Stimulated activated naive CD8-positive, alpha-beta T cell treated with anti-CD3 and anti-CD28 coated beads, Interleukin-15, amount 100 ng/mL, for 72 hours (primary cell): ENCODE measurements around the gene MS4A5.

Experiments used
- ATAC-seq: fragments of 150-1000 bp; cut with Tn5 transposase; 2 replicates; pipeline ENCODE4 v1.10.0; 2021; ENCODE audit warnings: mild to moderate bottlenecking, moderate library complexity
- DNase-seq, 2 donors: peaks; one replicate each; pipeline ENCODE4 v3.0.0; 2021 to 2022
- H3K27ac Mint-ChIP-seq, 2 donors: one replicate each; pipeline ENCODE4 v1.8.0; 2022; ENCODE audit warnings: mild to moderate bottlenecking in 2 of 2, mixed read lengths in 2 of 2, moderate library complexity in 2 of 2
- H3K27me3 Mint-ChIP-seq: one replicate; pipeline ENCODE4 v1.8.0; 2022; ENCODE audit warnings: mixed read lengths
- H3K4me1 Mint-ChIP-seq: one replicate; pipeline ENCODE4 v1.8.0; 2022; ENCODE audit warnings: mild to moderate bottlenecking, mixed read lengths
- H3K4me3 Mint-ChIP-seq, 2 donors: one replicate each; pipeline ENCODE4 v1.8.0; 2022; ENCODE audit warnings: mild to moderate bottlenecking in 2 of 2, mixed read lengths in 2 of 2, moderate library complexity in 1 of 2
- H3K9me3 Mint-ChIP-seq, 2 donors: one replicate each; pipeline ENCODE4 v1.8.0; 2022; ENCODE audit warnings: mixed read lengths in 2 of 2

The MS4A5 gene

GRCh38 chr11:60454212-60454611, 24.8 kb downstream of the MS4A5 start:
- Mint-ChIP-seq H3K9me3 (no peaks in the 10 kb centered on the region), H3K4me1 (peaks cover 15% of the 10 kb centered on the region), H3K4me3 (no peak overlapping the region), H3K27ac (no peak overlapping the region), H3K27me3 (peaks cover 13% of the 10 kb centered on the region)
- ATAC-seq (no peak), DNase-seq (no peak)

GRCh38 chr11:60455531-60456042, 26.2 kb downstream of the MS4A5 start, which contains the start of gene MS4A1:
TSS of gene MS4A1 (plus strand) at chr11:60455847. CDS start at chr11:60462375, 6,528 bp downstream.
- H3K4me3 Mint-ChIP-seq, result no peak within 1 kb of the TSS
- peaks cover 13% of the 10 kb centered on the region for H3K27me3 Mint-ChIP-seq
- no peaks in the 10 kb centered on the region for H3K9me3 Mint-ChIP-seq
- no peak for DNase-seq
- peaks cover 15% of the 10 kb centered on the region for H3K4me1 Mint-ChIP-seq
- no peak for ATAC-seq
- H3K27ac Mint-ChIP-seq, result no peak within 1 kb of the TSS

DNA sequence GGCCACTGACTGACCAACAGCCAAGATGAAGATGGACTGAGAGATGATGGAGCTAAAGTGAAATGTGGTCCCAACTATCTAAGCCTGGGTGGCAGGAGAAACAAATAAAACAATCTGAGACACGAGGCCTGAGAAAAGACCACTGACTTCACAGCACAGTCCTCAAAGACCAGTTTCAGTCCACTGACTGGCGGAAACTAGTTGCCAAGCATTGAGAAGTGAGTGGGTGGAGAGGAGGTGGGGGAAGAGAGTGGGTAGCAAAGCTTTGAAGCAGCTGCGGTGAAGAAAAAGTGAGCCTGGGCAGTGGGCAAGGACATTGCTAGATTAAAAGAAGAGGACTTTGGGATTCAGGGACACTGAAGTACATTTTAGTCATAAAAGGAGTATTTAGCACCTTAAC, 28.2 kb downstream of the MS4A5 start:
- Mint-ChIP-seq H3K9me3 (no peaks in the 10 kb centered on the region), H3K4me3 (no peak overlapping the region), H3K27me3 (peaks cover 14% of the 10 kb centered on the region), H3K4me1 (peaks cover 15% of the 10 kb centered on the region), H3K27ac (no peak overlapping the region)
- no peak for ATAC-seq
- no peak for DNase-seq

DNA sequence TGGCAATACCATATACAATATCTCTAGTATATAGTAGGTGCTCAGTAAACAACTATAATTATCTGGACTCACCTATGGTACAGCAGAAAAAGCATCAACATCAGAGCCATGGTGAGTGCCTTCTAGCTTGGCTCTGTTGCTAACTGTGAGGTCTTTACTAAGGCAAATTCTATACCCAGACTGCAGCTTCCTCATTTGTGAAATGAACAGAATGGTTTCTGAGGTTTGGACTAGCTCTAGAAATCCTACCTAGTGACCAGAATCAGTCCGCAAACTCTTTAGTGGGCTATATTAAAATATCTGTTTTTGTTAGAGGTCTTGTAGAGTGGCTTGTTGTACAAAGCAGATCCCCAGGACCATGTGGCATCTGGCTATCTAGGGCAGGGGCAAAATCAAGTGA, 30.0 kb downstream of the MS4A5 start:
- ATAC-seq (no peak), DNase-seq (no peak)
- Mint-ChIP-seq H3K4me3 (no peak overlapping the region), H3K9me3 (no peaks in the 10 kb centered on the region), H3K27me3 (peaks cover 20% of the 10 kb centered on the region), H3K4me1 (peaks cover 15% of the 10 kb centered on the region), H3K27ac (no peak overlapping the region)

- no peak overlapping the region for H3K4me3 Mint-ChIP-seq
- no peaks in the 10 kb centered on the region for H3K4me1 Mint-ChIP-seq
- H3K9me3 Mint-ChIP-seq, result no peaks in the 10 kb centered on the region
- no peak overlapping the region for H3K27ac Mint-ChIP-seq
- H3K27me3 Mint-ChIP-seq, result peaks cover 40% of the 10 kb centered on the region
- no peak for ATAC-seq
- DNase-seq, result no peak
Observed at GRCh38 chr11:60468829-60469228, 39.5 kb downstream of the MS4A5 start.

DNA sequence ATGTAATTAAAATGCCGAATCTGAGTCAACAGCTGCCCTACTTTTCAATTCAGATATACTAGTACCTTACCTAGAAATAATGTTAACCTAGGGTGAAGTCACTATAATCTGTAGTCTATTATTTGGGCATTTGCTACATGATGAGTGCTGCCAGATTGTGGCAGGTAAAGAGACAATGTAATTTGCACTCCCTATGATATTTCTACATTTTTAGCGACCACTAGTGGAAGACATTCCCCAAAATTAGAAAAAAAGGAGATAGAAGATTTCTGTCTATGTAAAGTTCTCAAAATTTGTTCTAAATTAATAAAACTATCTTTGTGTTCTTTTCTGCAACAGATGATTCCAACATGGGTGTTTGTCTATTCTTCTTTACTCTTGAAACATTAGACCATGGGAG, 40.4 kb downstream of the MS4A5 start:
- ATAC-seq (no peak), DNase-seq (no peak)
- no peak overlapping the region for H3K4me3 Mint-ChIP-seq
- no peaks in the 10 kb centered on the region for H3K9me3 Mint-ChIP-seq
- H3K27me3 Mint-ChIP-seq, result peaks cover 40% of the 10 kb centered on the region
- H3K4me1 Mint-ChIP-seq, result no peaks in the 10 kb centered on the region
- no peak overlapping the region for H3K27ac Mint-ChIP-seq

GRCh38 chr11:60477035-60477445, 47.7 kb downstream of the MS4A5 start:
- no peak overlapping the region for H3K27ac Mint-ChIP-seq
- H3K9me3 Mint-ChIP-seq, result no peaks in the 10 kb centered on the region
- no peaks in the 10 kb centered on the region for H3K4me1 Mint-ChIP-seq
- ATAC-seq (peak; percentile 42), DNase-seq (no peak)
- H3K4me3 Mint-ChIP-seq, result no peak overlapping the region
- H3K27me3 Mint-ChIP-seq, result peaks cover 24% of the 10 kb centered on the region

DNA sequence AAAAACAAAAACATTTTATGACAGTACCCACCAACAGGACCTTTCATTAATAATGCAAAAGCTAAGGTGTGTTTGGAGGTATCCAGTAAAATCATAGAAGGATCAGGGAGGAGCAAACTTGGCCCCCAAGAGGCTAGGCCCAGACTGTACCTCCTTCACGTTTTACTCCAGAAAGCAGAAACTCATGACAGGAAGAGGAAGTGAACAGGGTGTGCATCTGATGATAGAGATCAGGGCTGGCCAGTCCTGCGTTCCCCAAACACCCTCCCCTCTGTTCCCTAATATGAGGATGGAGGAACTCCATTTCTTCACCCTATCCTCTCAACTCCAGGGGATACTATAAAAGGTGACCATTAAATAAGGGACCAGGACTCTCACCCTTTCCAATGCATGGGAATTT, 53.0 kb downstream of the MS4A5 start:
- no peaks in the 10 kb centered on the region for H3K4me1 Mint-ChIP-seq
- no peak overlapping the region for H3K27ac Mint-ChIP-seq
- H3K9me3 Mint-ChIP-seq, result no peaks in the 10 kb centered on the region
- ATAC-seq (no peak), DNase-seq (no peak)
- H3K27me3 Mint-ChIP-seq, result peaks cover 11% of the 10 kb centered on the region
- no peak overlapping the region for H3K4me3 Mint-ChIP-seq

DNA sequence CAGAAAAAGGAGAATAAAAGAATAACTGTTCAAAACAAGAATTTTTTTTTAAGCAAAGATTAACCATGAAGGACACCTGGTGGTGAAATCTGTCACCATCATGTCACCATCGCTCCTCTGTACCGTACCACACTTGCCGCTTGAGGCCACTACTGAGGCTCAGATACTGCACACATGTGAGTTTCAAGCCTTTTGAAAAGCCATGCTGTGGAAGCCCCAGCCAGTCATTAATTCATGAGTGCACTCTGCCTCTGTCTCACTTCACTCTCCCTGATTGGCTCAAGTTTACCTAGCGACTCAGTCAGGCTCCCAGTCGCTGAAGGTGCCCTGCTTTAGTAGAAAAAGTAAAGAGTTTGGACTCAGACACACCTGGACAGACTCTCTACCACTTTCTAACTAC, 56.6 kb downstream of the MS4A5 start:
- Mint-ChIP-seq H3K9me3 (no peaks in the 10 kb centered on the region), H3K4me1 (no peaks in the 10 kb centered on the region), H3K27ac (no peak overlapping the region), H3K27me3 (no peaks in the 10 kb centered on the region), H3K4me3 (no peak overlapping the region)
- peak; percentile 76 for ATAC-seq
- DNase-seq, result no peak

- no peak for ATAC-seq
- no peak for DNase-seq
- Mint-ChIP-seq H3K27ac (no peak within 1 kb of the TSS), H3K27me3 (peaks cover 8% of the 10 kb centered on the region), H3K4me3 (no peak within 1 kb of the TSS), H3K4me1 (no peaks in the 10 kb centered on the region), H3K9me3 (no peaks in the 10 kb centered on the region)
Observed at GRCh38 chr11:60492488-60493009, 63.2 kb downstream of the MS4A5 start, which contains the start of gene MS4A12. TSS of gene MS4A12 (plus strand) at chr11:60492778. CDS start at chr11:60497319, 4,541 bp downstream.

DNA sequence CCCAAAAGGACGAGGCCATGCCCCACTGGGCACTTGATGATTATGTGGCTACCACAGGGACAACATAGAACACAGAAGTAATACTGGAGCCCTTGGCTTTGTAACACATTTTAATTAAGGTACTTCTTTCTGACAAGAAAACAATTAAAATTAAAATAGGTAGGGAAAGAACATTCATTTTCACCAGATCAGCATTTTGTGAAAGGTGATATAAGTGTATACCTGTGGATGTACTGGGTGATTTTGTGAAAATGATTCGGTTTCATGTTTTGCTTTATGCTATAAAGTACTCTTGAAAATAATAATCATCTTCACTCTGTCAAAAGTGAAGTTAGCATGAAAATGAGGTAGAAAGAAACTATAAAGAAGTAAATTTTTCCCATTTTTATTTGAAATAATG, 64.1 kb downstream of the MS4A5 start:
- DNase-seq, result no peak
- Mint-ChIP-seq H3K27ac (no peak overlapping the region), H3K9me3 (no peaks in the 10 kb centered on the region), H3K27me3 (peaks cover 16% of the 10 kb centered on the region), H3K4me3 (no peak overlapping the region), H3K4me1 (peaks cover under 1% of the 10 kb centered on the region)
- ATAC-seq, result no peak
